Measurements from ENCODE around the gene PRDM16. TPM values are rescaled to one million over a fixed set of nuclear protein-coding genes. Genes with fewer than 3 reads are reported as not detected.

The PRDM16 gene
- polyA plus RNA-seq, 1 donor (not counting 4 experiments of a cell fraction or from before 2014, with no cell fraction given): 0.05 TPM

- H3K9me3 ChIP-seq (ENCODE audit: control insufficient read depth, low read depth, low read length): peaks cover 3% of the 10 kb centered on the region
Observed at GRCh38 chr1:3075666-3076362, 6.8 kb downstream of the PRDM16 start.

GRCh38 chr1:3076363-3076740 is 7.3 kb downstream of the PRDM16 start:
- H2AFZ ChIP-seq (ENCODE audit: control insufficient read depth, low read length): no peak overlapping the region
- dilution Hi-C loops (cut with MboI; ENCODE audit: extremely low pct_ligation_motif_present, low sequenced_read_pairs): no loop called here
- no peaks in the 10 kb centered on the region for H3K36me3 ChIP-seq (ENCODE audit: control insufficient read depth in 2 of 2, extremely low read depth in 1 of 2, insufficient read depth in 2 of 2, low read length in 2 of 2)
- no peaks in the 10 kb centered on the region for H4K20me1 ChIP-seq (ENCODE audit: control insufficient read depth, extremely low read depth, insufficient read depth, low read length)
- H3K4me1 ChIP-seq (ENCODE audit: control insufficient read depth, extremely low read depth, insufficient read depth, low read length): no peaks in the 10 kb centered on the region
- no peak overlapping the region for H3K4me3 ChIP-seq (ENCODE audit: control insufficient read depth in 2 of 3, extremely low read depth in 1 of 3, insufficient read depth in 2 of 3, low read depth in 1 of 3, low read length in 3 of 3)
- no peak overlapping the region for H3K9ac ChIP-seq (ENCODE audit: control insufficient read depth, extremely low read depth, insufficient read depth, low read length)
- FAIRE-seq: no peak
- no peak for DNase-seq (ENCODE audit: low read depth, low spot score)
- H3K4me2 ChIP-seq (ENCODE audit: control insufficient read depth, extremely low read depth, insufficient read depth, low read depth, low read length): no peak overlapping the region
- no peaks in the 10 kb centered on the region for H3K9me1 ChIP-seq (ENCODE audit: control insufficient read depth, extremely low read depth, insufficient read depth, low read length)
- no peak overlapping the region for H3K27ac ChIP-seq (ENCODE audit: control insufficient read depth, insufficient read depth, low read length)
- no peak for TF ChIP-seq EZH2 (IDR thresholded peaks at IDR 0.05; ENCODE audit: low read length)
- no peak for TF ChIP-seq CTCF (optimal IDR thresholded peaks at IDR 0.05 in 1 of 3, IDR thresholded peaks at IDR 0.05 in 1 of 3, conservative IDR thresholded peaks at IDR 0.05 in 1 of 3; ENCODE audit: extremely low read depth in 1 of 3, insufficient read depth in 2 of 3, low read length in 3 of 3)
- H3K79me2 ChIP-seq (ENCODE audit: control insufficient read depth, insufficient read depth, low read length): no peaks in the 10 kb centered on the region
- H3K9me3 ChIP-seq (ENCODE audit: control insufficient read depth, low read depth, low read length): peaks cover 2% of the 10 kb centered on the region
- H3K27me3 ChIP-seq (ENCODE audit: control insufficient read depth, extremely low read depth, insufficient read depth, low read length): peaks cover 37% of the 10 kb centered on the region

More at GRCh38 chr1:3075666-3076362, 6.8 kb downstream of the PRDM16 start:
- H2AFZ ChIP-seq (ENCODE audit: control insufficient read depth, low read length): no peak overlapping the region
- H3K9me1 ChIP-seq (ENCODE audit: control insufficient read depth, extremely low read depth, insufficient read depth, low read length): no peaks in the 10 kb centered on the region
- no peaks in the 10 kb centered on the region for H3K79me2 ChIP-seq (ENCODE audit: control insufficient read depth, insufficient read depth, low read length)
- FAIRE-seq (no peak), DNase-seq (ENCODE audit: low read depth, low spot score) (no peak)
- H3K4me3 ChIP-seq (ENCODE audit: control insufficient read depth in 2 of 3, extremely low read depth in 1 of 3, insufficient read depth in 2 of 3, low read depth in 1 of 3, low read length in 3 of 3): no peak overlapping the region
- no peak overlapping the region for H3K4me2 ChIP-seq (ENCODE audit: control insufficient read depth, extremely low read depth, insufficient read depth, low read depth, low read length)
- H3K27ac ChIP-seq (ENCODE audit: control insufficient read depth, insufficient read depth, low read length): no peak overlapping the region
- H4K20me1 ChIP-seq (ENCODE audit: control insufficient read depth, extremely low read depth, insufficient read depth, low read length): no peaks in the 10 kb centered on the region
- TF ChIP-seq CTCF (optimal IDR thresholded peaks at IDR 0.05 in 1 of 3, IDR thresholded peaks at IDR 0.05 in 1 of 3, conservative IDR thresholded peaks at IDR 0.05 in 1 of 3; ENCODE audit: extremely low read depth in 1 of 3, insufficient read depth in 2 of 3, low read length in 3 of 3): no peak
- TF ChIP-seq EZH2 (IDR thresholded peaks at IDR 0.05; ENCODE audit: low read length): no peak
- H3K27me3 ChIP-seq (ENCODE audit: control insufficient read depth, extremely low read depth, insufficient read depth, low read length): peaks cover 42% of the 10 kb centered on the region
- H3K4me1 ChIP-seq (ENCODE audit: control insufficient read depth, extremely low read depth, insufficient read depth, low read length): no peaks in the 10 kb centered on the region
- H3K9ac ChIP-seq (ENCODE audit: control insufficient read depth, extremely low read depth, insufficient read depth, low read length): no peak overlapping the region
- dilution Hi-C loops (cut with MboI; ENCODE audit: extremely low pct_ligation_motif_present, low sequenced_read_pairs): no loop called here
- H3K36me3 ChIP-seq (ENCODE audit: control insufficient read depth in 2 of 2, extremely low read depth in 1 of 2, insufficient read depth in 2 of 2, low read length in 2 of 2): no peaks in the 10 kb centered on the region
